Body of pancreas (tissue), 4 donors: Measurements from ENCODE around the gene PDE8B.

Source experiments
- CTCF ChIP-seq, 7 experiments: fragments of 450-650 bp in 4 of 7; fragments of 200-600 bp in 3 of 7; sonication (generic) in 3 of 7; IDR thresholded peaks; one replicate each; pipeline ENCODE4 v1.5.1; 2016 to 2019; ENCODE audit warnings: antibody characterized with exemption in 7 of 7
- POLR2A ChIP-seq, 3 donors: fragments of 450-650 bp; IDR thresholded peaks; one replicate each; pipeline ENCODE4 v1.6.1; 2016; ENCODE audit warnings: antibody characterized with exemption in 3 of 3, mild to moderate bottlenecking in 2 of 3

- no peak for TF ChIP-seq CTCF (IDR thresholded peaks at IDR 0.05)
- no peak for TF ChIP-seq POLR2A (IDR thresholded peaks at IDR 0.05)
Observed at GRCh38 chr5:77329664-77330430, 119.4 kb downstream of the PDE8B start.
